Measurements from ENCODE around the gene ESR2.
"Not testable (repeated sequence)": the region's sequence is repeated elsewhere in the genome, so short reads cannot be mapped to it uniquely, and the experiment has no call there.

Gene ESR2

GRCh38 chr14:64212666-64213065, 81.5 kb downstream of the ESR2 start:
- Histone ChIP-seq H2BK5ac (ENCODE audit: low read depth, low read length, poor library complexity, severe bottlenecking) (no peak overlapping the region), H3K27ac (ENCODE audit: low read length, poor library complexity, severe bottlenecking) (no peak overlapping the region), H3K4me1 (ENCODE audit: control insufficient read depth, insufficient read depth, low read depth, low read length) (no peaks in the 10 kb centered on the region), H2BK12ac (ENCODE audit: low read length in 2 of 2) (no peak overlapping the region), H3K9me3 (ENCODE audit: control insufficient read depth, low read length) (no peaks in the 10 kb centered on the region), H2BK120ac (ENCODE audit: low read depth, low read length) (no peak overlapping the region), H3K9ac (ENCODE audit: low read length) (no peak overlapping the region), H3K4me3 (ENCODE audit: insufficient read depth in 1 of 2, low read depth in 1 of 2, low read length in 2 of 2) (no peak overlapping the region), H4K8ac (ENCODE audit: low read length) (no peak overlapping the region), H2AFZ (ENCODE audit: low read depth, low read length) (no peak overlapping the region), H3K27me3 (ENCODE audit: control insufficient read depth in 1 of 2, insufficient read depth in 1 of 2, low read length in 2 of 2) (no peaks in the 10 kb centered on the region), H3K18ac (ENCODE audit: low read depth in 1 of 2, low read length in 2 of 2) (no peak overlapping the region), H2BK15ac (ENCODE audit: low read depth, poor library complexity, severe bottlenecking) (no peak overlapping the region), H2AK5ac (ENCODE audit: low read length, severe bottlenecking) (no peak overlapping the region), H3K23ac (ENCODE audit: low read length in 2 of 2) (no peak overlapping the region), H4K91ac (ENCODE audit: low read length) (no peak overlapping the region), H3K36me3 (ENCODE audit: control insufficient read depth in 1 of 2, insufficient read depth in 2 of 2, low read depth in 1 of 2, low read length in 2 of 2) (peaks cover 0 to 57% of the 10 kb centered on the region in 2 experiments), H3K14ac (ENCODE audit: low read length in 2 of 2) (no peak overlapping the region), H3K79me1 (replicated peaks; ENCODE audit: low read length, poor library complexity, severe bottlenecking) (peaks cover 3% of the 10 kb centered on the region), H3K4me2 (ENCODE audit: low read length, poor library complexity, severe bottlenecking) (no peak overlapping the region), H3K4ac (ENCODE audit: low read depth in 1 of 2, low read length in 2 of 2) (no peak overlapping the region)
- 93% methylated on average over 7 of the region's 8 CpGs for WGBS
- DNase-seq, result no peak

- not testable (repeated sequence) for H2BK5ac ChIP-seq (ENCODE audit: low read depth, low read length, poor library complexity, severe bottlenecking); H3K27ac ChIP-seq (ENCODE audit: low read length, poor library complexity, severe bottlenecking); H3K4ac ChIP-seq (ENCODE audit: low read depth in 1 of 2, low read length in 2 of 2); H3K79me1 ChIP-seq (replicated peaks; ENCODE audit: low read length, poor library complexity, severe bottlenecking); H2AFZ ChIP-seq (ENCODE audit: low read depth, low read length); H3K23ac ChIP-seq (ENCODE audit: low read length in 2 of 2); H2BK120ac ChIP-seq (ENCODE audit: low read depth, low read length); H3K14ac ChIP-seq (ENCODE audit: low read length in 2 of 2); H3K4me2 ChIP-seq (ENCODE audit: low read length, poor library complexity, severe bottlenecking); H2AK5ac ChIP-seq (ENCODE audit: low read length, severe bottlenecking); H3K9ac ChIP-seq (ENCODE audit: low read length); H4K91ac ChIP-seq (ENCODE audit: low read length); H2BK12ac ChIP-seq (ENCODE audit: low read length in 2 of 2); H3K4me1 ChIP-seq (ENCODE audit: control insufficient read depth, insufficient read depth, low read depth, low read length); H4K8ac ChIP-seq (ENCODE audit: low read length); H3K9me3 ChIP-seq (ENCODE audit: control insufficient read depth, low read length); H3K18ac ChIP-seq (ENCODE audit: low read depth in 1 of 2, low read length in 2 of 2); DNase-seq; H2BK15ac ChIP-seq (ENCODE audit: low read depth, poor library complexity, severe bottlenecking); H3K27me3 ChIP-seq (ENCODE audit: control insufficient read depth in 1 of 2, insufficient read depth in 1 of 2, low read length in 2 of 2); H3K4me3 ChIP-seq (ENCODE audit: insufficient read depth in 1 of 2, low read depth in 1 of 2, low read length in 2 of 2)
- peaks cover 0 to 54% of the 10 kb centered on the region in 2 experiments for H3K36me3 ChIP-seq (ENCODE audit: control insufficient read depth in 1 of 2, insufficient read depth in 2 of 2, low read depth in 1 of 2, low read length in 2 of 2)
- 97% methylated on average over 6 of the region's 6 CpGs for WGBS
These were observed 83.3 kb downstream of the ESR2 start for GRCh38 chr14:64210912-64211311.

- Histone ChIP-seq H3K27me3 (ENCODE audit: control insufficient read depth in 1 of 2, insufficient read depth in 1 of 2, low read length in 2 of 2) (no peaks in the 10 kb centered on the region), H3K4me2 (ENCODE audit: low read length, poor library complexity, severe bottlenecking) (no peak overlapping the region), H3K9me3 (ENCODE audit: control insufficient read depth, low read length) (no peaks in the 10 kb centered on the region), H3K14ac (ENCODE audit: low read length in 2 of 2) (no peak overlapping the region), H4K8ac (ENCODE audit: low read length) (no peak overlapping the region), H2AFZ (ENCODE audit: low read depth, low read length) (no peak overlapping the region), H3K4me3 (ENCODE audit: insufficient read depth in 1 of 2, low read depth in 1 of 2, low read length in 2 of 2) (no peak overlapping the region), H3K79me1 (replicated peaks; ENCODE audit: low read length, poor library complexity, severe bottlenecking) (peaks cover 5% of the 10 kb centered on the region), H2BK12ac (ENCODE audit: low read length in 2 of 2) (no peak overlapping the region), H3K18ac (ENCODE audit: low read depth in 1 of 2, low read length in 2 of 2) (no peak overlapping the region), H2BK5ac (ENCODE audit: low read depth, low read length, poor library complexity, severe bottlenecking) (no peak overlapping the region), H3K23ac (ENCODE audit: low read length in 2 of 2) (no peak overlapping the region), H2AK5ac (ENCODE audit: low read length, severe bottlenecking) (no peak overlapping the region), H3K27ac (ENCODE audit: low read length, poor library complexity, severe bottlenecking) (no peak overlapping the region), H2BK120ac (ENCODE audit: low read depth, low read length) (no peak overlapping the region), H3K9ac (ENCODE audit: low read length) (no peak overlapping the region), H3K4me1 (ENCODE audit: control insufficient read depth, insufficient read depth, low read depth, low read length) (no peaks in the 10 kb centered on the region), H2BK15ac (ENCODE audit: low read depth, poor library complexity, severe bottlenecking) (no peak overlapping the region), H3K4ac (ENCODE audit: low read depth in 1 of 2, low read length in 2 of 2) (no peak overlapping the region), H4K91ac (ENCODE audit: low read length) (no peak overlapping the region), H3K36me3 (ENCODE audit: control insufficient read depth in 1 of 2, insufficient read depth in 2 of 2, low read depth in 1 of 2, low read length in 2 of 2) (peaks cover 0 to 47% of the 10 kb centered on the region in 2 experiments)
- 98% methylated on average over 12 of the region's 12 CpGs for WGBS
- no peak for DNase-seq
These were observed 84.0 kb downstream of the ESR2 start for GRCh38 chr14:64210216-64210615.

GRCh38 chr14:64209444-64210131, 84.6 kb downstream of the ESR2 start:
- no peak overlapping the region for H3K14ac ChIP-seq (ENCODE audit: low read length in 2 of 2)
- no peak overlapping the region for H2BK15ac ChIP-seq (ENCODE audit: low read depth, poor library complexity, severe bottlenecking)
- no peak overlapping the region for H2BK120ac ChIP-seq (ENCODE audit: low read depth, low read length)
- H2BK5ac ChIP-seq (ENCODE audit: low read depth, low read length, poor library complexity, severe bottlenecking), result no peak overlapping the region
- H3K9me3 ChIP-seq (ENCODE audit: control insufficient read depth, low read length), result no peaks in the 10 kb centered on the region
- H4K8ac ChIP-seq (ENCODE audit: low read length), result no peak overlapping the region
- H3K4me3 ChIP-seq (ENCODE audit: insufficient read depth in 1 of 2, low read depth in 1 of 2, low read length in 2 of 2), result no peak overlapping the region
- no peak overlapping the region for H2AFZ ChIP-seq (ENCODE audit: low read depth, low read length)
- peaks cover 5% of the 10 kb centered on the region for H3K79me1 ChIP-seq (replicated peaks; ENCODE audit: low read length, poor library complexity, severe bottlenecking)
- no peaks in the 10 kb centered on the region for H3K4me1 ChIP-seq (ENCODE audit: control insufficient read depth, insufficient read depth, low read depth, low read length)
- H3K27me3 ChIP-seq (ENCODE audit: control insufficient read depth in 1 of 2, insufficient read depth in 1 of 2, low read length in 2 of 2), result no peaks in the 10 kb centered on the region
- no peak overlapping the region for H3K23ac ChIP-seq (ENCODE audit: low read length in 2 of 2)
- H3K36me3 ChIP-seq (ENCODE audit: control insufficient read depth in 1 of 2, insufficient read depth in 2 of 2, low read depth in 1 of 2, low read length in 2 of 2), result peaks cover 0 to 42% of the 10 kb centered on the region in 2 experiments
- no peak overlapping the region for H3K27ac ChIP-seq (ENCODE audit: low read length, poor library complexity, severe bottlenecking)
- H4K91ac ChIP-seq (ENCODE audit: low read length), result peak overlapping the region; percentile 2
- no peak overlapping the region for H2BK12ac ChIP-seq (ENCODE audit: low read length in 2 of 2)
- H3K4me2 ChIP-seq (ENCODE audit: low read length, poor library complexity, severe bottlenecking), result no peak overlapping the region
- 90% methylated on average over 21 of the region's 21 CpGs for WGBS
- H3K18ac ChIP-seq (ENCODE audit: low read depth in 1 of 2, low read length in 2 of 2), result no peak overlapping the region
- DNase-seq, result peak; percentile 37
- no peak overlapping the region for H3K9ac ChIP-seq (ENCODE audit: low read length)
- H3K4ac ChIP-seq (ENCODE audit: low read depth in 1 of 2, low read length in 2 of 2), result no peak overlapping the region
- H2AK5ac ChIP-seq (ENCODE audit: low read length, severe bottlenecking), result no peak overlapping the region
